Gastrocnemius medialis (tissue), 4 donors: ENCODE data around the gene C11orf91.

Experiments used
- CTCF ChIP-seq, 5 experiments: fragments of 450-650 bp in 3 of 5; fragments of 200-600 bp in 2 of 5; sonication (generic) in 2 of 5; IDR thresholded peaks in 4 of 5; conservative IDR thresholded peaks in 1 of 5; 1 replicate in 4 of 5; 2 replicates in 1 of 5; pipeline ENCODE4 v1.5.1; 2016 to 2019; ENCODE audit warnings: antibody characterized with exemption in 5 of 5, mild to moderate bottlenecking in 3 of 5, moderate library complexity in 3 of 5
- POLR2A ChIP-seq, 2 donors: fragments of 450-650 bp; IDR thresholded peaks; one replicate each; pipeline ENCODE4 v1.6.1; 2017; ENCODE audit warnings: antibody characterized with exemption in 2 of 2, mild to moderate bottlenecking in 2 of 2, moderate library complexity in 2 of 2

DNA sequence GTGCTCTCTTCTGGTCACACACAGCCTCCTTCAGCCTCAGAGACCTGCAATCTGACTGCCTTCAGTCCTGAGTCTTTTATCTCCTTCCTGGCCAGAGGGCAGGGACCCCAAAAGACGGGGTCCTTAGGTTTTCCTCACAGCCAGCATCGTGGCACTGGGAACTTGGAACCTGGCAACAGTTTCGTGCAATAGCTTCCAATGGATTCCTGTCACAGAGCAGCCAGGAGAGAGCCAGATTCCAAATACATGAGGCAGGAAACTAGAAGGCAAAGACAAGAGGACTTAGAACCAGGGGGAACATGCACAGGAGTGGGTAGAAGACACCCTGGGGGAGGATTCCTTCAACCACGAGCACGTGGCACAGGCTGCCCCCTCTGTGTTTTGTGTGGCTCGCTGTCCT is 48.6 kb downstream of the C11orf91 start:
- TF ChIP-seq CTCF (IDR thresholded peaks at IDR 0.05 in 4 of 5, conservative IDR thresholded peaks at IDR 0.05 in 1 of 5) (no peak), POLR2A (IDR thresholded peaks at IDR 0.05) (no peak)
